Common myeloid progenitor, CD34-positive (primary cell): ENCODE data around the gene PNLIP.

ENCODE experiments used
- CTCF ChIA-PET: fragments of 350-600 bp; sonication (Branson Sonifier 250); formaldehyde crosslinking; loops from one replicate; lab custom pipeline; 2021; ENCODE audit warnings: antibody characterized with exemption; lab: Charles Lee
- POLR2A ChIA-PET: fragments of 350-600 bp; sonication (Branson Sonifier 250); formaldehyde crosslinking; loops from one replicate; lab custom pipeline; 2021; ENCODE audit warnings: antibody characterized with exemption; lab: Charles Lee
- DNase-seq, 3 donors: peaks; one replicate each; pipeline versions ENCODE4 v3.0.0 to v3.0.0-alpha.2; 2013
- H3K27ac ChIP-seq, 2 experiments: 1 replicate in 1 of 2; 2 replicates in 1 of 2; pipeline ENCODE4 v1.7.0; 2013; ENCODE audit warnings: inconsistent platforms in 2 of 2, low read length in 2 of 2, mild to moderate bottlenecking in 2 of 2, low read depth in 1 of 2, moderate library complexity in 1 of 2; ENCODE audit not compliant: severe bottlenecking in 2 of 2, insufficient read depth in 1 of 2, poor library complexity in 1 of 2
- H3K27me3 ChIP-seq, 5 experiments: replicated peaks in 2 of 5; 1 replicate in 3 of 5; 2 replicates in 2 of 5; pipeline versions ENCODE4 v1.6.1 to v1.7.0; 2013; ENCODE audit warnings: low read length in 4 of 5, mild to moderate bottlenecking in 2 of 5, moderate library complexity in 2 of 5, inconsistent platforms in 1 of 5; ENCODE audit not compliant: insufficient read depth in 5 of 5, control insufficient read depth in 4 of 5
- H3K36me3 ChIP-seq, 4 experiments: 1 replicate in 2 of 4; 2 replicates in 2 of 4; pipeline versions ENCODE4 v1.6.1 to v1.7.0; 2013; ENCODE audit warnings: low read length in 3 of 4, control low read depth in 1 of 4, mild to moderate bottlenecking in 1 of 4; ENCODE audit not compliant: control insufficient read depth in 4 of 4, insufficient read depth in 4 of 4
- H3K4me1 ChIP-seq, 4 experiments: 1 replicate in 3 of 4; 2 replicates in 1 of 4; pipeline versions ENCODE4 v1.6.1 to v1.7.1; 2013; ENCODE audit warnings: low read length in 3 of 4, mild to moderate bottlenecking in 3 of 4, control low read depth in 1 of 4, inconsistent platforms in 1 of 4, moderate library complexity in 1 of 4; ENCODE audit not compliant: control insufficient read depth in 4 of 4, insufficient read depth in 4 of 4; ENCODE audit errors: control extremely low read depth in 1 of 4
- H3K4me3 ChIP-seq, 7 experiments: 1 replicate in 4 of 7; 2 replicates in 3 of 7; pipeline versions ENCODE4 v1.5.1 to v1.7.0; 2013; ENCODE audit warnings: mild to moderate bottlenecking in 7 of 7, low read length in 6 of 7, moderate library complexity in 6 of 7, inconsistent platforms in 2 of 7, low read depth in 2 of 7, control low read depth in 1 of 7; ENCODE audit not compliant: insufficient read depth in 4 of 7, control insufficient read depth in 1 of 7; ENCODE audit errors: extremely low read depth in 1 of 7
- H3K9me3 ChIP-seq, 5 experiments: 1 replicate in 4 of 5; 2 replicates in 1 of 5; pipeline versions ENCODE4 v1.6.1 to v1.7.1; 2013; ENCODE audit warnings: low read length in 4 of 5, mild to moderate bottlenecking in 2 of 5, inconsistent platforms in 1 of 5, low read depth in 1 of 5, moderate library complexity in 1 of 5; ENCODE audit not compliant: control insufficient read depth in 4 of 5, insufficient read depth in 2 of 5; ENCODE audit errors: control extremely low read depth in 1 of 5
- WGBS: methylation state at CpG from one replicate; pipeline ENCODE4 v1.1.5; 2013; ENCODE audit not compliant: insufficient coverage; 5-methylcytosine and 5-hydroxymethylcytosine counted together

PNLIP gene

GRCh38 chr10:116526219-116526618 lies 19.5 kb upstream of the PNLIP start:
- no peaks in the 10 kb centered on the region for H3K4me1 ChIP-seq
- H3K4me3 ChIP-seq, result no peak overlapping the region
- no peaks in the 10 kb centered on the region for H3K36me3 ChIP-seq
- no peaks in the 10 kb centered on the region for H3K9me3 ChIP-seq
- H3K27ac ChIP-seq, result no peak overlapping the region
- POLR2A ChIA-PET, result no interaction called here
- WGBS, result no CpG with 5 or more reads among the region's 3 CpGs
- peaks cover 0 to 14% (median 7%) of the 10 kb centered on the region in 5 experiments for H3K27me3 ChIP-seq
- no peak for DNase-seq
- CTCF ChIA-PET, result interaction anchor here (1.0 to 1.8 kb wide), 2 partner anchors 11 to 56 kb away, joined by 3 read pairs; no protein-coding TSS in a partner anchor

DNA sequence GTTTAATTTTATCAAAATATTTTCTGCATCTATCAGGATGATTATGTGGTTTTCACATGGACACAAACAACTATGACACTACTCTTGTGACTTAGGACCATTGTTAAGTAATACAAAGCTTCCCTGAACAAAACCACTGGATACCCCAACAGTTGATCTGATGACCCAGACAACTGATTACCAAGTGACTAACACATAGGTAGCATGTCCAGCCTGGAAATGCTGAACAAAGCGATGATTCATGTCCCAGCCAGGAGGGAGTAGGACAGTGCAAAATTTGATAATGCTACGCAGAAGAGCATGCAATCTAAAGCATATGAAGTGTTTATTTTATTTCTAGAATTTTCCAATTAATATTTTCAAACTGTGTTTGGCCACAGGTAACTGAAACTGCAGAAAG lies 8.9 kb upstream of the PNLIP start:
- DNase-seq, result no peak
- Histone ChIP-seq H3K4me1 (no peaks in the 10 kb centered on the region), H3K27me3 (peaks cover 0 to 2% (median 0%) of the 10 kb centered on the region in 5 experiments), H3K9me3 (peaks cover 0 to 2% (median 0%) of the 10 kb centered on the region in 5 experiments), H3K4me3 (no peak overlapping the region), H3K27ac (no peak overlapping the region), H3K36me3 (no peaks in the 10 kb centered on the region)
- no CpG with 5 or more reads among the region's 2 CpGs for WGBS
- ChIA-PET POLR2A (no interaction called here), CTCF (no interaction called here)

GRCh38 chr10:116538456-116538855 lies 7.3 kb upstream of the PNLIP start:
- DNase-seq, result no peak
- POLR2A ChIA-PET, result no interaction called here
- Histone ChIP-seq H3K36me3 (no peaks in the 10 kb centered on the region), H3K4me3 (no peak overlapping the region), H3K4me1 (no peaks in the 10 kb centered on the region), H3K27ac (no peak overlapping the region), H3K9me3 (peaks cover 0 to 2% (median 0%) of the 10 kb centered on the region in 5 experiments), H3K27me3 (peaks cover 0 to 2% (median 0%) of the 10 kb centered on the region in 5 experiments)
- CTCF ChIA-PET, result no interaction called here

DNA sequence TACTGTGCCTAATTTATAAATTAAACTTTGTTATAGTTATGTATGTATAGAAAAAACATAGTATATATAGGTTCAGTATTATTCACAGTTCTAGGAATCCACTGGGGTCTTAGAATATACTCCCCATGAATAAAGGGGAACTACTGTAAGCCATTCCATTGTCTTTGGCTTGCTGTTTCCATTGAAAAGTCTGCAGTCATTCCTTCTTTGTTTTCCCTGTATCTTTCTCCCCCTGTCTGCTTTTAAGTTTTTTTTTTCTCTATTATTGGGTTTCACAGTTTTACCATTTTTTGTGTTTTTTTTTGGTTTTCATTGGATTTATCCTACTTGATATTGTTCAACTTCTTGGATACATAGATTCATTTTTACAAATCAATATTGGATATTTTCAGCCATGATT lies 6.7 kb upstream of the PNLIP start:
- CTCF ChIA-PET, result no interaction called here
- Histone ChIP-seq H3K4me3 (no peak overlapping the region), H3K9me3 (peaks cover 0 to 2% (median 0%) of the 10 kb centered on the region in 5 experiments), H3K4me1 (no peaks in the 10 kb centered on the region), H3K27me3 (peaks cover 0 to 2% (median 0%) of the 10 kb centered on the region in 5 experiments), H3K36me3 (no peaks in the 10 kb centered on the region), H3K27ac (no peak overlapping the region)
- POLR2A ChIA-PET, result no interaction called here
- DNase-seq, result no peak

DNA sequence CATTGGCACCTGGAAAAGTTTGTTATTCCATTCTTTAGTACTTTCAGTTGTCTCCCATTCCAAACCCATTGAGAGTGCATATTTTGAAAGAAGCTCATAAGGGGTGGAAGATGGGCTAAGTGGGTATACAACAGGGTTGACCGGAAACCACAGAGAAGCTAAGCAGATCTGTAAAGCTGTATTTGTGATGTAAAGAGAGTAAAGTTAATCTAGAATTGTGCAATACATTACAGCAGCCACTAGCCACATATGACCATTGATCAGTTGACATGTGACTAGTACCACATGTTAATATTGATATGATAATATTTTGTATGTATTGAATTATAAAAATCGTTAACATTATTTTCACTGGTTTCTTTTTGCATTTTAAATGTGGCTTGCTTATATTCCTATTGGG lies 4.9 kb upstream of the PNLIP start:
- DNase-seq, result no peak
- H3K27ac ChIP-seq, result no peak overlapping the region
- POLR2A ChIA-PET, result no interaction called here

GRCh38 chr10:116542007-116542677 lies 3.6 kb upstream of the PNLIP start:
- no peaks in the 10 kb centered on the region for H3K4me1 ChIP-seq
- H3K27me3 ChIP-seq, result peaks cover 0 to 2% (median 0%) of the 10 kb centered on the region in 5 experiments
- H3K27ac ChIP-seq, result no peak overlapping the region
- ChIA-PET POLR2A (no interaction called here), CTCF (no interaction called here)
- peaks cover 0 to 2% (median 0%) of the 10 kb centered on the region in 5 experiments for H3K9me3 ChIP-seq
- no peak overlapping the region for H3K4me3 ChIP-seq
- no peak for DNase-seq
- no peaks in the 10 kb centered on the region for H3K36me3 ChIP-seq

More for the DNA sequence above, 4.9 kb upstream of the PNLIP start:
- H3K4me1 ChIP-seq, result no peaks in the 10 kb centered on the region
- no CpG with 5 or more reads among the region's 2 CpGs for WGBS
- CTCF ChIA-PET, result no interaction called here
- peaks cover 0 to 2% (median 0%) of the 10 kb centered on the region in 5 experiments for H3K9me3 ChIP-seq
- no peak overlapping the region for H3K4me3 ChIP-seq
- no peaks in the 10 kb centered on the region for H3K36me3 ChIP-seq
- peaks cover 0 to 2% (median 0%) of the 10 kb centered on the region in 5 experiments for H3K27me3 ChIP-seq

DNA sequence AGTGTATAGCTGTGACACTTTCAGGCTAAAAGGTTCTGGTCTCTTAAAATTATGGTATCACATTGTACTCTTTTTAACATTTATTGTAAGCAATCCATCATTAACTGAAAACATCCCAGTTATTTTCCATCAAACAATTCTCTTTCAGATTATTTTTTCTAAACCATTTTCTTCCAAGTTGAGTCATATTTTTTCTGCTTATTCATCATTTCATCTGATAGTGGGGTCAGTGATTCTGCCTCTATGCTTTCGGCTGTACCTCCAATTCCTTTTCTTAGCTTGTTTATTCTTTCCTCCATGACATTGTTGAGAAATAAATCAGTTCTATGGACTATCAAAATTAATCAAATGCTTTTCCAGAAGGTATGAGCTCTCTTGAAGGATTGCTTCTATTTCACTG lies 609 bp upstream of the PNLIP start:
- no peaks in the 10 kb centered on the region for H3K4me1 ChIP-seq
- CTCF ChIA-PET, result interaction anchor here (1.2 kb wide), 1 partner anchor 13 kb away, joined by 3 read pairs; no protein-coding TSS in a partner anchor
- peaks cover 0 to 2% (median 0%) of the 10 kb centered on the region in 5 experiments for H3K27me3 ChIP-seq
- H3K9me3 ChIP-seq, result no peaks in the 10 kb centered on the region
- H3K36me3 ChIP-seq, result no peaks in the 10 kb centered on the region
- POLR2A ChIA-PET, result no interaction called here
- no CpG with 5 or more reads among the region's 1 CpG for WGBS
- no peak for DNase-seq
- no peak overlapping the region for H3K4me3 ChIP-seq
- no peak overlapping the region for H3K27ac ChIP-seq
